ENCODE results near the gene TPSD1. TPM values are rescaled to one million over a fixed set of nuclear protein-coding genes. Genes with fewer than 3 reads are reported as not detected.

TPSD1 gene
- total RNA-seq, 1 experiment from 2014 or later, result 0.31 TPM

DNA sequence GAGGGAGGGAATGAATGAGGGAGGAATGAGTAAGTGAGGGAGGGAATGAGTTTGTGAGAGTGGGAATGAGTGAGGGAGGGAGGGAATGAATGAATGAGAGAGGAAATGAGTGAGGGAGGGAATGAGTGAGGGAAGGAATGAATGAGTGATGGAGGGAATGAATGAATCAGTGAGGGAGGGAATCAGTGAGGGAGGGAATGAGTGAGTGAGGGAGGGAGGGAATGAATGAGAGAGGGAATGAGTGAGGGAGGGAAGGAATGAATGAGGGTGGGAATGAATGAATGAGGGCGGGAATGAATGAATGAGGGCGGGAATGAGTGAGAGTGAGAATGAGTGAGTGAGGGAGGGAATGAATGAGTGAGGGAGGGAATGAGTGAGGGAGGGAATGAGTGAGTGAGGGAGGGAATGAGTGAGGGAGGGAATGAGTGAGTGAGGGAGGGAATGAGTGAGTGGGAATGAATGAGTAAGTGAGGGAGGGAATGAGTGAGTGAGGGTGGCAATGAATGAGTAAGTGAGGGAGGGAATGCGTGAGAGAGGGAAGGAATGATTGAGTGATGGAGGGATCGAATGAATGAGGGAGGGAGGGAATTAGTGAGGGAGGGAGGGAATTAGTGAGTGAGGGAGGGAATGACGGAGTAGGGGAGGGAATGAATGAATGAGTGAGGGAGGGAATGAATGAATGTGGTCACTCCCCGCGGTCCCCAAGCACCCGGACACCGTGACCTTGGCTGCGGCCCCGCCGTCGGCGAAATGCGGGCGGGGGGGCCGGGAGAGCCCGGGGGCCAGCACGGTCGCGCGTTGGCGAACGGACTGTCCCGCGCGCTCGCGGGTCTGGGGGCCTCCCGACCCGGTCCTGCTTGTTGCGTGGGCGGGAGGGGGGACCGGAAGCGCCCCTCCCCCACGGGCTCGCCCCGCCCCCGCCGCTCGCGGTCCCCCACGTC is 52.4 kb downstream of the TPSD1 start (continued):
- TF ChIP-seq, protein P1, sequence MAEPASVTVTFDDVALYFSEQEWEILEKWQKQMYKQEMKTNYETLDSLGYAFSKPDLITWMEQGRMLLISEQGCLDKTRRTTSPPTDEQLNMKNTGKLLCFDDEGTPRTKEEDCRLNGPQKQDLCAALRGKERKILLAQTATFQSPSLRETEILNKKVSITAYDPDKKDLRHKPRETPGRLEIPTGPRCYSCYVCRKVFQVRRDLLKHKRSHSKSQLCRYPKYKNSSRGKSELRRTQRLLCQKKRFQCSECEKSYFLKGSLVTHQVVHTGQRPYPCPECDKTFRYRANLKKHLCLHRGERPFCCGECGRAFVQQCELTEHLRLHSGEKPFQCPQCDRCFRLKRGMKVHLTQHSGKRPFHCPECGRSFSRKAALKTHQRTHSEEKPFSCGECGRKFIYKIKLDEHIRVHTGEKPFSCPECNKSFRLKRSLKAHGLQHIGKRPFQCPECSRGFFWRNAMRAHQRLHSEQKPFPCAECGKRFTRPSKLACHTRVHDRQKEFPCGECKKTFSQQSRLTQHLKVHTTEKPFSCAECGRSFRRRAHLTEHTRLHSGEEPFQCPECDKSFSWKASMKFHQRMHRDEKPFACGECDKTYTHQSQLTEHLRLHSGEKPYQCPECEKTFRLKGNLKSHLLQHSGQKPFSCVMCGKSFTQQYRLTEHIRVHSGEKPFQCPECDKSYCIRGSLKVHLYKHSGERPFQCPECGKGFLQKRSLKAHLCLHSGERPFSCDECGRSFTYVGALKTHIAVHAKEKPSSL (CRISPR knock-in tag; conservative IDR thresholded peaks at IDR 0.05), result no peak
- TF ChIP-seq FOXJ3 (CRISPR knock-in tag; IDR thresholded peaks at IDR 0.05; ENCODE audit: borderline replicate concordance) (no peak), ZNF317 (CRISPR knock-in tag; IDR thresholded peaks at IDR 0.05; ENCODE audit: borderline replicate concordance, low read depth) (no peak), ZNF512 (CRISPR knock-in tag; IDR thresholded peaks at IDR 0.05; ENCODE audit: borderline replicate concordance) (0 out of 2 replicates have a peak, but pooled peaks have one; percentile 47), PRRX2 (CRISPR knock-in tag; IDR thresholded peaks at IDR 0.05) (no peak), MYBL2 (CRISPR knock-in tag; IDR thresholded peaks at IDR 0.05) (no peak), PRDM15 (CRISPR knock-in tag; IDR thresholded peaks at IDR 0.05) (no peak)

Other genes starting within 250 kb of the TPSD1 start
- 0.61 to 0.85 TPM (median 0.78 TPM) in 3 replicates for gene SSTR5, start 183.3 kb upstream of the TPSD1 start, total RNA-seq (2021)
- 0.13 to 0.16 TPM in 2 of 3 replicates, not detected in the other for gene C1QTNF8, start 159.8 kb upstream of the TPSD1 start, total RNA-seq (2021)
- gene CACNA1H, start 103.0 kb upstream of the TPSD1 start, total RNA-seq (2021), result 38.0 to 46.9 TPM (median 46.4 TPM) in 3 replicates
- gene TPSG1, start 30.8 kb upstream of the TPSD1 start, total RNA-seq (2021), result not detected in 3 replicates
- gene TPSB2, start 25.9 kb upstream of the TPSD1 start, total RNA-seq (2021), result 0.18 to 0.44 TPM in 2 of 3 replicates, not detected in the other
- 0.53 TPM in 1 of 3 replicates, not detected in the others for gene TPSAB1, start 15.4 kb upstream of the TPSD1 start, total RNA-seq (2021)
- 211 to 229 TPM (median 222 TPM) in 3 replicates for gene UBE2I, start 53.6 kb downstream of the TPSD1 start, total RNA-seq (2021)
- gene BAIAP3, start 77.6 kb downstream of the TPSD1 start, total RNA-seq (2021), result 15.2 to 18.8 TPM (median 16.5 TPM) in 3 replicates
- gene TSR3, start 95.8 kb downstream of the TPSD1 start, total RNA-seq (2021), result 63.0 to 66.3 TPM (median 66.2 TPM) in 3 replicates
- 31.1 to 39.1 TPM (median 35.9 TPM) in 3 replicates for gene GNPTG, start 95.9 kb downstream of the TPSD1 start, total RNA-seq (2021)
- gene UNKL, start 158.6 kb downstream of the TPSD1 start, total RNA-seq (2021), result 42.0 to 53.3 TPM (median 42.3 TPM) in 3 replicates
- 16.2 to 17.0 TPM (median 16.9 TPM) in 3 replicates for gene UQCC4, start 164.7 kb downstream of the TPSD1 start, total RNA-seq (2021)
- gene PERCC1, start 175.0 kb downstream of the TPSD1 start, total RNA-seq (2021), result not detected in 3 replicates
- 0.46 to 1.2 TPM (median 1.1 TPM) in 3 replicates for gene CCDC154, start 188.5 kb downstream of the TPSD1 start, total RNA-seq (2021)
- 80.6 to 94.1 TPM (median 90.0 TPM) in 3 replicates for gene CLCN7, start 219.0 kb downstream of the TPSD1 start, total RNA-seq (2021)
- 0.16 to 0.26 TPM (median 0.18 TPM) in 3 replicates for gene PTX4, start 232.9 kb downstream of the TPSD1 start, total RNA-seq (2021)
- gene TELO2, start 237.3 kb downstream of the TPSD1 start, total RNA-seq (2021), result 67.8 to 86.7 TPM (median 71.6 TPM) in 3 replicates

Measured in WTC11 (cell line).